K562 (cell line): ENCODE data around the gene MAST1. TPM values are rescaled to one million over a fixed set of nuclear protein-coding genes. Genes with fewer than 3 reads are reported as not detected.

Experiments
- BACH1 ChIP-seq: fragments of 200-800 bp; sonication (Bioruptor generic); IDR thresholded peaks from 2 replicates; pipeline ENCODE4 v1.6.1; 2016; ENCODE audit warnings: missing genetic modification characterization, missing compliant biosample characterization
- BRCA1 ChIP-seq, 2 experiments: fragments of 450-650 bp in 1 of 2; sonication (generic) in 1 of 2; formaldehyde crosslinking in 1 of 2; IDR thresholded peaks; 2 replicates each; pipeline versions ENCODE4 v1.5.0 to v1.6.1; 2017 to 2020; ENCODE audit warnings: mild to moderate bottlenecking in 1 of 2, missing genetic modification reagents in 1 of 2
- CAMTA2 ChIP-seq: fragments of 250-450 bp; sonication (Bioruptor Pico); conservative IDR thresholded peaks from 2 replicates; pipeline ENCODE4 v1.5.1; 2022
- FOXP1 ChIP-seq: sonication (generic); formaldehyde crosslinking; IDR thresholded peaks from 2 replicates; pipeline ENCODE4 v1.8.0; 2022; ENCODE audit warnings: mild to moderate bottlenecking, missing genetic modification reagents
- GTF2B ChIP-seq: IDR thresholded peaks from 2 replicates; pipeline ENCODE4 v1.6.1; 2011; ENCODE audit not compliant: insufficient read length; ENCODE audit errors: extremely low read depth
- GTF3C2 ChIP-seq: IDR thresholded peaks from 3 replicates; pipeline ENCODE4 v1.6.1; 2011; ENCODE audit warnings: borderline replicate concordance, mild to moderate bottlenecking, moderate library complexity; ENCODE audit not compliant: insufficient read length; ENCODE audit errors: extremely low read depth
- HNRNPH1 ChIP-seq: fragments of 200-400 bp; formaldehyde crosslinking; optimal IDR thresholded peaks from 2 replicates; pipeline ENCODE3; 2017; ENCODE audit warnings: low read depth, mild to moderate bottlenecking, low read length, moderate library complexity
- MAFF ChIP-seq: IDR thresholded peaks from 2 replicates; pipeline ENCODE4 v1.6.1; 2012; ENCODE audit warnings: low read length, improper control_type of control experiment
- MEF2D ChIP-seq: conservative IDR thresholded peaks from 2 replicates; pipeline ENCODE4 v1.6.1; 2016; ENCODE audit warnings: low read depth, missing genetic modification characterization, missing compliant biosample characterization
- NELFE ChIP-seq: IDR thresholded peaks from 2 replicates; pipeline ENCODE4 v1.6.1; 2011; ENCODE audit warnings: mild to moderate bottlenecking; ENCODE audit not compliant: insufficient read depth, insufficient read length
- NFIC ChIP-seq: fragments of 450-650 bp; IDR thresholded peaks from 2 replicates; pipeline ENCODE4 v1.6.1; 2017; ENCODE audit warnings: mild to moderate bottlenecking, inconsistent platforms
- POLR2AphosphoS5 ChIP-seq: IDR thresholded peaks from 2 replicates; pipeline ENCODE4 v1.6.1; 2011; ENCODE audit warnings: mild to moderate bottlenecking, low read depth, low read length, moderate library complexity; ENCODE audit not compliant: control insufficient read depth, insufficient read depth
- POU5F1 ChIP-seq: fragments of 150-350 bp; IDR thresholded peaks from 2 replicates; pipeline ENCODE4 v1.6.1; 2014; ENCODE audit warnings: borderline replicate concordance, low read length, low read depth, mild to moderate bottlenecking; ENCODE audit not compliant: partially characterized antibody
- RBM17 ChIP-seq: fragments of 200-400 bp; formaldehyde crosslinking; IDR thresholded peaks from 2 replicates; pipeline ENCODE4 v1.6.1; 2017; ENCODE audit warnings: low read depth, mild to moderate bottlenecking, low read length, borderline replicate concordance
- SIX5 ChIP-seq, 2 experiments: IDR thresholded peaks; 2 replicates each; pipeline ENCODE4 v1.6.1; 2011; ENCODE audit warnings: low read length in 2 of 2, borderline replicate concordance in 1 of 2, low read depth in 1 of 2, mild to moderate bottlenecking in 1 of 2, moderate library complexity in 1 of 2; ENCODE audit not compliant: insufficient read depth in 1 of 2
- SRSF9 ChIP-seq: fragments of 200-400 bp; formaldehyde crosslinking; IDR thresholded peaks from 2 replicates; pipeline ENCODE4 v1.6.1; 2017; ENCODE audit warnings: low read depth, low read length, borderline replicate concordance
- SUPT5H ChIP-seq: fragments of 450-650 bp; IDR thresholded peaks from 2 replicates; pipeline ENCODE4 v1.6.1; 2016
- TBL1XR1 ChIP-seq, 2 experiments: IDR thresholded peaks; 2 replicates each; pipeline ENCODE4 v1.6.1; 2012; ENCODE audit warnings: improper control_type of control experiment in 2 of 2, low read length in 2 of 2, mild to moderate bottlenecking in 1 of 2
- YY1 ChIP-seq, 3 experiments: IDR thresholded peaks; 2 replicates each; pipeline ENCODE4 v1.6.1; 2011; ENCODE audit warnings: low read length in 2 of 3, mild to moderate bottlenecking in 2 of 3, moderate library complexity in 2 of 3, borderline replicate concordance in 1 of 3, control low read depth in 1 of 3, low read depth in 1 of 3; ENCODE audit not compliant: insufficient read depth in 3 of 3, insufficient replicate concordance in 2 of 3, control insufficient read depth in 1 of 3, insufficient read length in 1 of 3; ENCODE audit errors: extremely low read depth in 1 of 3
- ZNF507 ChIP-seq: conservative IDR thresholded peaks from 2 replicates; pipeline ENCODE4 v1.6.1; 2017; ENCODE audit warnings: missing genetic modification characterization, missing compliant biosample characterization
- ZNF785 ChIP-seq: fragments of 250-450 bp; sonication (Bioruptor Pico); IDR thresholded peaks from 2 replicates; pipeline ENCODE4 v1.4.0; 2020; ENCODE audit warnings: mild to moderate bottlenecking
- ZNF79 ChIP-seq: fragments of 250-450 bp; sonication (Bioruptor Pico); IDR thresholded peaks from 2 replicates; pipeline ENCODE4 v1.4.0; 2020; ENCODE audit warnings: low read depth, mild to moderate bottlenecking, moderate library complexity
- ZNF830 ChIP-seq: fragments of 250-450 bp; sonication (Bioruptor Pico); IDR thresholded peaks from 2 replicates; pipeline ENCODE4 v1.5.0; 2021; ENCODE audit warnings: mild to moderate bottlenecking
- polyA plus RNA-seq, 8 experiments: library from polyadenylated mRNA; depleted of rRNA in 4 of 8; stranded (reverse) in 5 of 8; unstranded in 3 of 8; fragments of >200 nt; fragmentation: Nextera tagmentation in 2 of 8; fragmentation: Illumina TruSeq in 1 of 8; extraction: Ambion mirVana in 2 of 8; extraction: Trizol in 1 of 8; gene quantifications; 2 replicates each; pipeline versions ENCODE4 v1.2.1 to v1.2.3, GENCODE V29; 2011 to 2014; ENCODE audit warnings: inconsistent platforms in 1 of 8, missing spikeins in 1 of 8
- total RNA-seq, 7 experiments: library from RNA; depleted of rRNA in 6 of 7; stranded (reverse); fragments of >200 nt in 6 of 7; fragmentation: Illumina TruSeq in 2 of 7; extraction: Trizol in 2 of 7; gene quantifications; 2 replicates each; pipeline versions ENCODE4 v1.2.1 to v1.2.3, GENCODE V29; 2011 to 2021; ENCODE audit warnings: low replicate concordance in 1 of 7

Gene MAST1
- total and polyA plus RNA-seq, 9 of the 15 experiments (the other 6 are each of a cell fraction or from before 2014, with no cell fraction given), result 0.48 to 10.3 (median 3.9) TPM

GRCh38 chr19:12792051-12792852 lies 46.1 kb upstream of the MAST1 start (continued):
- no peak for TF ChIP-seq MEF2D (tag)
- TF ChIP-seq BACH1 (tag), result no peak
- 0 out of 2 replicates have a peak, but pooled peaks have one; percentile 20 for TF ChIP-seq NFIC
- no peak for TF ChIP-seq RBM17
- TF ChIP-seq NELFE, result no peak
- no peak for TF ChIP-seq BRCA1 (IDR thresholded peaks at IDR 0.05)
- TF ChIP-seq BRCA1 (CRISPR knock-in tag; IDR thresholded peaks at IDR 0.05), result no peak
- no peak for TF ChIP-seq ZNF507 (tag)
- TF ChIP-seq ZNF785 (CRISPR knock-in tag), result no peak
- peak; percentile 60; the same call in 1 of the 2 replicates for TF ChIP-seq FOXP1 (CRISPR knock-in tag)
- peak in 1 of 2 experiments; percentile 33; a peak in 2 of 4 replicates for TF ChIP-seq TBL1XR1 (IDR thresholded peaks at IDR 0.05; ENCODE audit: low read length in 2 of 2)
- TF ChIP-seq SIX5 (IDR thresholded peaks at IDR 0.05; ENCODE audit: borderline replicate concordance in 1 of 2, insufficient read depth in 1 of 2, low read depth in 1 of 2, low read length in 2 of 2), result no peak
- no peak for TF ChIP-seq SRSF9
- TF ChIP-seq ZNF830, result no peak
- TF ChIP-seq HNRNPH1, result no peak
- TF ChIP-seq POLR2AphosphoS5, result no peak
- TF ChIP-seq MAFF, result no peak
- TF ChIP-seq SUPT5H, result peak; percentile 28; the same call in 1 of the 2 replicates
- no peak for TF ChIP-seq CAMTA2 (CRISPR knock-in tag)
- TF ChIP-seq GTF2B, result no peak
- no peak for TF ChIP-seq POU5F1
- peak in 1 of 3 experiments; percentile 62 for TF ChIP-seq YY1 (IDR thresholded peaks at IDR 0.05; ENCODE audit: borderline replicate concordance in 1 of 3, control insufficient read depth in 1 of 3, extremely low read depth in 1 of 3, insufficient read depth in 3 of 3, insufficient read length in 1 of 3, insufficient replicate concordance in 2 of 3, low read depth in 1 of 3, low read length in 2 of 3)
- TF ChIP-seq ZNF79 (CRISPR knock-in tag), result no peak
- TF ChIP-seq GTF3C2, result no peak
